SK-N-SH (cell line): ENCODE measurements around the gene SMIM13. TPM values are rescaled to one million over a fixed set of nuclear protein-coding genes. Genes with fewer than 3 reads are reported as not detected.

Experiments
- CTCF ChIA-PET: fragments of 300-600, 350-600 bp; formaldehyde crosslinking; extraction: SDS; loops from one replicate; lab custom pipeline; 2021; lab: Yijun Ruan, JAX
- POLR2A ChIA-PET: fragments of 350-600 bp; sonication (Branson Sonifier 250); formaldehyde crosslinking; extraction: SDS; loops from one replicate; lab custom pipeline; 2020; ENCODE audit warnings: antibody characterized with exemption, inconsistent platforms; lab: Yijun Ruan, JAX
- DNase-seq: peaks from one replicate; pipeline ENCODE4 v3.0.0; 2012
- H2AFZ ChIP-seq: fragments of 200-600 bp; sonication (generic); 2 replicates; pipeline ENCODE4 v1.8.1; 2016; ENCODE audit warnings: antibody characterized with exemption, mild to moderate bottlenecking, low read depth
- H3F3A ChIP-seq: fragments of 200-600 bp; sonication (generic); replicated peaks from 2 replicates; pipeline ENCODE3; 2016; ENCODE audit warnings: antibody characterized with exemption, mild to moderate bottlenecking; ENCODE audit not compliant: insufficient read depth
- H3K27ac ChIP-seq, 2 experiments: fragments of 200-500 bp in 1 of 2; fragments of 200-600 bp in 1 of 2; sonication (Bioruptor generic) in 1 of 2; sonication (generic), shearing (Covaris generic) in 1 of 2; 2 replicates each; pipeline versions ENCODE4 v1.5.1 to v1.6.1; 2014 to 2016; ENCODE audit warnings: low read depth in 2 of 2, inconsistent platforms in 1 of 2, low read length in 1 of 2, mild to moderate bottlenecking in 1 of 2, mixed read lengths in 1 of 2
- H3K27me3 ChIP-seq: fragments of 200-600 bp; sonication (generic), shearing (Covaris generic); 2 replicates; pipeline ENCODE4 v1.6.1; 2016; ENCODE audit warnings: mixed run types; ENCODE audit not compliant: insufficient read depth
- H3K36me3 ChIP-seq, 2 experiments: fragments of 200-500 bp in 1 of 2; fragments of 200-600 bp in 1 of 2; sonication (Bioruptor generic) in 1 of 2; sonication (generic) in 1 of 2; replicated peaks in 1 of 2; 2 replicates each; pipeline versions ENCODE3 to v1.5.1; 2014 to 2016; ENCODE audit warnings: low read length in 1 of 2, mild to moderate bottlenecking in 1 of 2; ENCODE audit not compliant: insufficient read depth in 2 of 2, control insufficient read depth in 1 of 2
- H3K4me1 ChIP-seq, 2 experiments: fragments of 200-500 bp in 1 of 2; fragments of 200-600 bp in 1 of 2; sonication (Bioruptor generic) in 1 of 2; sonication (generic), shearing (Covaris generic) in 1 of 2; 2 replicates each; pipeline versions ENCODE4 v1.5.1 to v1.6.1; 2014 to 2016; ENCODE audit warnings: low read depth in 1 of 2, low read length in 1 of 2, mixed run types in 1 of 2; ENCODE audit not compliant: insufficient read depth in 2 of 2, control insufficient read depth in 1 of 2
- H3K4me2 ChIP-seq: fragments of 200-600 bp; sonication (generic), shearing (Covaris generic); 2 replicates; pipeline ENCODE4 v1.6.1; 2017; ENCODE audit warnings: mixed run types
- H3K4me3 ChIP-seq, 2 experiments: fragments of 200-500 bp in 1 of 2; fragments of 200-600 bp in 1 of 2; sonication (Bioruptor generic) in 1 of 2; sonication (generic), shearing (Covaris generic) in 1 of 2; 2 replicates each; pipeline versions ENCODE4 v1.5.1 to v1.8.1; 2014 to 2016; ENCODE audit warnings: low read depth in 2 of 2, inconsistent platforms in 1 of 2, low read length in 1 of 2, mild to moderate bottlenecking in 1 of 2, mixed read lengths in 1 of 2, moderate library complexity in 1 of 2
- H3K79me2 ChIP-seq: fragments of 200-600 bp; sonication (generic); 2 replicates; pipeline ENCODE4 v1.8.1; 2017; ENCODE audit warnings: mild to moderate bottlenecking; ENCODE audit not compliant: insufficient read depth
- H3K9ac ChIP-seq: fragments of 200-600 bp; sonication (generic); 2 replicates; pipeline ENCODE4 v1.6.1; 2017; ENCODE audit warnings: mixed run types
- H3K9me2 ChIP-seq: fragments of 200-600 bp; sonication (generic); 2 replicates; pipeline ENCODE4 v1.6.1; 2017; ENCODE audit warnings: mixed run types
- H3K9me3 ChIP-seq: fragments of 200-600 bp; sonication (generic); 2 replicates; pipeline ENCODE4 v1.6.1; 2017; ENCODE audit warnings: mixed run types, mild to moderate bottlenecking, moderate library complexity
- H4K20me1 ChIP-seq: fragments of 200-600 bp; sonication (generic); 2 replicates; pipeline ENCODE4 v1.6.1; 2017; ENCODE audit warnings: mild to moderate bottlenecking, mixed run types; ENCODE audit not compliant: insufficient read depth
- ELF1 ChIP-seq: IDR thresholded peaks from 2 replicates; pipeline ENCODE4 v1.4.0; 2012
- EZH2phosphoT487 ChIP-seq: fragments of 200-600 bp; sonication (generic); IDR thresholded peaks from 2 replicates; pipeline ENCODE4 v1.6.1; 2017; ENCODE audit warnings: low read depth, mixed run types, mild to moderate bottlenecking, antibody characterized with exemption, moderate library complexity, borderline replicate concordance
- FOSL2 ChIP-seq: IDR thresholded peaks from 2 replicates; pipeline ENCODE4 v1.4.0; 2012; ENCODE audit warnings: low read depth, mild to moderate bottlenecking, moderate library complexity, borderline replicate concordance
- GATA2 ChIP-seq: sonication (generic); formaldehyde crosslinking; IDR thresholded peaks from 2 replicates; pipeline ENCODE4 v1.5.0; 2020; ENCODE audit warnings: mild to moderate bottlenecking, missing genetic modification reagents
- IRF3 ChIP-seq: fragments of 150-350 bp; IDR thresholded peaks from 2 replicates; pipeline ENCODE4 v1.6.1; 2016; ENCODE audit warnings: mild to moderate bottlenecking, low read depth, low read length
- MEF2A ChIP-seq: IDR thresholded peaks from 2 replicates; pipeline ENCODE4 v1.4.0; 2012; ENCODE audit warnings: low read depth, borderline replicate concordance
- MXI1 ChIP-seq: IDR thresholded peaks from 2 replicates; pipeline ENCODE4 v1.6.1; 2012; ENCODE audit warnings: mild to moderate bottlenecking, low read depth, low read length, improper control_type of control experiment
- NRF1 ChIP-seq: IDR thresholded peaks from 2 replicates; pipeline ENCODE4 v1.6.1; 2012; ENCODE audit warnings: low read depth, mild to moderate bottlenecking, low read length
- PBX3 ChIP-seq: IDR thresholded peaks from 2 replicates; pipeline ENCODE4; 2012
- RCOR1 ChIP-seq: fragments of 150-350 bp; IDR thresholded peaks from 2 replicates; pipeline ENCODE4 v1.6.1; 2017; ENCODE audit warnings: antibody characterized with exemption, low read length
- RFX5 ChIP-seq: IDR thresholded peaks from 2 replicates; pipeline ENCODE4 v1.6.1; 2012; ENCODE audit warnings: mild to moderate bottlenecking, improper control_type of control experiment, low read length
- RXRA ChIP-seq: IDR thresholded peaks from 2 replicates; pipeline ENCODE4 v1.4.0; 2012; ENCODE audit warnings: low read depth, mild to moderate bottlenecking, borderline replicate concordance
- SIN3A ChIP-seq: IDR thresholded peaks from 2 replicates; pipeline ENCODE4 v1.6.1; 2012; ENCODE audit warnings: low read depth, mild to moderate bottlenecking, low read length, moderate library complexity, borderline replicate concordance
- SMC3 ChIP-seq: IDR thresholded peaks from 2 replicates; pipeline ENCODE4 v1.6.1; 2012; ENCODE audit warnings: low read depth, low read length, improper control_type of control experiment
- TAF1 ChIP-seq: IDR thresholded peaks from 2 replicates; pipeline ENCODE4 v1.6.1; 2012; ENCODE audit warnings: low read depth, mild to moderate bottlenecking, low read length, moderate library complexity, borderline replicate concordance
- WGBS: methylation state at CpG from one replicate; pipeline ENCODE4 v1.1.6; 2017; ENCODE audit warnings: low lambda C conversion rate; 5-methylcytosine and 5-hydroxymethylcytosine counted together
- polyA plus RNA-seq, 3 experiments: library from polyadenylated mRNA; depleted of rRNA; stranded (reverse); fragments of >200 nt; gene quantifications; 2 replicates each; pipeline ENCODE4 v1.2.3, GENCODE V29; 2012
- TF ChIP-seq, protein P1 (sequence below): fragments of 150-350 bp; IDR thresholded peaks from 2 replicates; pipeline ENCODE4 v1.6.1; 2017; ENCODE audit warnings: antibody characterized with exemption, low read length, low read depth, borderline replicate concordance
- TF ChIP-seq, protein P2 (sequence below): fragments of 200-600 bp; sonication (generic); IDR thresholded peaks from 2 replicates; pipeline ENCODE4 v1.6.1; 2017; ENCODE audit warnings: antibody characterized with exemption, mild to moderate bottlenecking, moderate library complexity

Gene SMIM13
- polyA plus RNA-seq, 1 of the 3 experiments (the other 2 are of a cell fraction), result 2.1 TPM

DNA sequence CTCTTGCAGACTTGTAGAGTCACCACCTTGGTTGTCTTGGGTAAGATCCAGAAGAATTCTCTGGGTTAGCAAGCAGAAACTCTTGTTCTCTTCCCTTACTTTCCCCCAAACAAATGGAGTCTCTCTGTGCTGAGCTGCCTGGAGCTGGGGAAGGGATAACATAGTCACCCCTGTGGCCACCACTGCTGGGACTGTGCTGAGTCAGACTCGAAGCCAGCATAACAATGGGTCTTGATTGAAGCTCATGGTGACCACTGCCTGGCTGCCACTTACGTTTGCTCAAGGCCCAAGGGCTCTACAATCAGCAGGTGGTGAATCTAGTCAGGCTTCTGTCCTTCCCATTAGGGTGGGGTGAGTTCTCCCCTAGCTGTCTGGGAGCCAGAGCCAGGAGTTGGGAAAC, 33.2 kb downstream of the SMIM13 start:
- Histone ChIP-seq H3K27ac (no peak overlapping the region), H3K4me2 (no peak overlapping the region), H3K9me2 (no peaks in the 10 kb centered on the region), H3K27me3 (no peaks in the 10 kb centered on the region), H3K36me3 (peaks cover 0 to 7% of the 10 kb centered on the region in 2 experiments), H3F3A (no peaks in the 10 kb centered on the region), H3K79me2 (peaks cover 67% of the 10 kb centered on the region), H3K9ac (no peak overlapping the region), H3K4me1 (peaks cover 0 to 9% of the 10 kb centered on the region in 2 experiments; a peak in 2 of 4 replicates), H3K4me3 (no peak overlapping the region), H2AFZ (no peak overlapping the region), H3K9me3 (no peaks in the 10 kb centered on the region), H4K20me1 (no peaks in the 10 kb centered on the region)
- TF ChIP-seq SIN3A (no peak), IRF3 (no peak), PBX3 (no peak), MXI1 (no peak), ELF1 (no peak), EZH2phosphoT487 (no peak), TAF1 (no peak), RXRA (no peak), NRF1 (no peak), GATA2 (CRISPR knock-in tag) (no peak), MEF2A (no peak), SMC3 (no peak)
- TF ChIP-seq, protein P1, sequence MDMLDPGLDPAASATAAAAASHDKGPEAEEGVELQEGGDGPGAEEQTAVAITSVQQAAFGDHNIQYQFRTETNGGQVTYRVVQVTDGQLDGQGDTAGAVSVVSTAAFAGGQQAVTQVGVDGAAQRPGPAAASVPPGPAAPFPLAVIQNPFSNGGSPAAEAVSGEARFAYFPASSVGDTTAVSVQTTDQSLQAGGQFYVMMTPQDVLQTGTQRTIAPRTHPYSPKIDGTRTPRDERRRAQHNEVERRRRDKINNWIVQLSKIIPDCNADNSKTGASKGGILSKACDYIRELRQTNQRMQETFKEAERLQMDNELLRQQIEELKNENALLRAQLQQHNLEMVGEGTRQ, result no peak
- 93% methylated on average over 2 of the region's 2 CpGs for WGBS
- ChIA-PET POLR2A (no interaction called here), CTCF (interaction anchor here (2.0 kb wide), 1 partner anchor 370 kb away, joined by 11 read pairs; no protein-coding TSS in a partner anchor)
- DNase-seq, result no peak

DNA sequence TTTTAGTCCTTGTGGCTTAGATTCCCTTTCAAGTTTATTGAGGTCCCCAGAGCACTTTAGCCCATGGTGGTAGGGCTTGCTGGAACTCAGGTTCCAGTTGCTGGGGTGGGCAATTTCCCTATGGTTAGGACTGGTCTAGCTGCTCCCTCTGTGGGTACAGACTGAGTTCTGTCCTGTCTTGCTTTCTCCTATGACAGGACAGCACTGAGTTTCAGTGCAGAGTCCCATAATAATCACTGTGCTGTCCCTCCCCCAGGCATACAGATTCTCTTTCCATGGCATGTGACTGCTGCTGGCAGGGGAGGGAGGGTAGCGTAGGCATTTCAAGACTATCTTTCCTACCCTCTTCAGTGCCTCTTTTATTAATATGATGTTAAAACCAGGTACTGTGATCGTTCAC, 35.0 kb downstream of the SMIM13 start:
- POLR2A ChIA-PET, result no interaction called here
- Histone ChIP-seq H3F3A (no peaks in the 10 kb centered on the region), H3K9me3 (no peaks in the 10 kb centered on the region), H2AFZ (no peak overlapping the region), H3K27ac (no peak overlapping the region), H3K36me3 (peaks cover 0 to 10% of the 10 kb centered on the region in 2 experiments), H3K9me2 (no peaks in the 10 kb centered on the region), H3K4me2 (no peak overlapping the region), H3K9ac (no peak overlapping the region), H4K20me1 (no peaks in the 10 kb centered on the region), H3K27me3 (no peaks in the 10 kb centered on the region), H3K79me2 (peaks cover 55% of the 10 kb centered on the region), H3K4me3 (no peak overlapping the region), H3K4me1 (peaks cover 0 to 9% of the 10 kb centered on the region in 2 experiments; a peak in 2 of 4 replicates)
- DNase-seq, result no peak
- TF ChIP-seq RFX5 (no peak), NRF1 (no peak), PBX3 (no peak), SMC3 (no peak), FOSL2 (no peak), ELF1 (no peak), GATA2 (CRISPR knock-in tag) (no peak), EZH2phosphoT487 (no peak), MXI1 (no peak), RCOR1 (no peak)
- TF ChIP-seq, protein P2, sequence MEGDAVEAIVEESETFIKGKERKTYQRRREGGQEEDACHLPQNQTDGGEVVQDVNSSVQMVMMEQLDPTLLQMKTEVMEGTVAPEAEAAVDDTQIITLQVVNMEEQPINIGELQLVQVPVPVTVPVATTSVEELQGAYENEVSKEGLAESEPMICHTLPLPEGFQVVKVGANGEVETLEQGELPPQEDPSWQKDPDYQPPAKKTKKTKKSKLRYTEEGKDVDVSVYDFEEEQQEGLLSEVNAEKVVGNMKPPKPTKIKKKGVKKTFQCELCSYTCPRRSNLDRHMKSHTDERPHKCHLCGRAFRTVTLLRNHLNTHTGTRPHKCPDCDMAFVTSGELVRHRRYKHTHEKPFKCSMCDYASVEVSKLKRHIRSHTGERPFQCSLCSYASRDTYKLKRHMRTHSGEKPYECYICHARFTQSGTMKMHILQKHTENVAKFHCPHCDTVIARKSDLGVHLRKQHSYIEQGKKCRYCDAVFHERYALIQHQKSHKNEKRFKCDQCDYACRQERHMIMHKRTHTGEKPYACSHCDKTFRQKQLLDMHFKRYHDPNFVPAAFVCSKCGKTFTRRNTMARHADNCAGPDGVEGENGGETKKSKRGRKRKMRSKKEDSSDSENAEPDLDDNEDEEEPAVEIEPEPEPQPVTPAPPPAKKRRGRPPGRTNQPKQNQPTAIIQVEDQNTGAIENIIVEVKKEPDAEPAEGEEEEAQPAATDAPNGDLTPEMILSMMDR, result no peak
- CTCF ChIA-PET, result interaction anchor here (1.0 to 2.0 kb wide), 3 partner anchors 15 to 368 kb away, joined by 3 to 11 read pairs (median 5); no protein-coding TSS in a partner anchor
- 100% methylated on average over 2 of the region's 2 CpGs for WGBS
